Prostate gland (tissue), 2 donors: Measurements from ENCODE around the gene PIEZO2.

Experiments used
- CTCF ChIP-seq, 4 experiments: fragments of 200-600 bp in 2 of 4; fragments of 450-650 bp in 2 of 4; sonication (generic) in 2 of 4; IDR thresholded peaks; 1 replicate in 3 of 4; 2 replicates in 1 of 4; pipeline ENCODE4 v1.5.1; 2016 to 2019; ENCODE audit warnings: antibody characterized with exemption in 4 of 4, mild to moderate bottlenecking in 2 of 4, moderate library complexity in 2 of 4
- POLR2A ChIP-seq: fragments of 450-650 bp; IDR thresholded peaks from one replicate; pipeline ENCODE4 v1.6.1; 2016; ENCODE audit warnings: antibody characterized with exemption, mild to moderate bottlenecking
- POLR2AphosphoS5 ChIP-seq: sonication (generic); formaldehyde crosslinking; IDR thresholded peaks from one replicate; pipeline ENCODE4 v1.6.1; 2017; ENCODE audit warnings: antibody characterized with exemption

DNA sequence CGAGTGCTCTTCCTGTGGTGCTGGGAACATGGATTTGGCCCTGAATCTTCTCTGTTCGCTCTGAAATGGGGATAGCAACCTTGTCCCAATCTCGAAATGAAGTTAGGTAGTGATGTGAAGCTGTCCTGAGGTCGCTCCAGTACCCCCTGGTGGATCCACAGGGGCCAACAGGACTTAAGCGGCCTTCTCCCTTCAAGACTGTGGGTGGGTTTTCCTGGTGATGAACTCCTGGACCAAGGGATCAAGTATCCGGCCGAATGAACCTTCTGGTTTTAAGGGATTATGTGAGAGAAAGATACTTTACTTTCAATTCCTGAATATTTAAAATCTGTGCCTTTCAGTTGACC, 467.0 kb downstream of the PIEZO2 start:
- TF ChIP-seq CTCF (IDR thresholded peaks at IDR 0.05) (no peak), POLR2A (no peak), POLR2AphosphoS5 (no peak)
